HCT116 (cell line): ENCODE measurements around the gene KRT7. TPM values are rescaled to one million over a fixed set of nuclear protein-coding genes. Genes with fewer than 3 reads are reported as not detected.

ENCODE experiments used
- ELF1 ChIP-seq: IDR thresholded peaks from 2 replicates; pipeline ENCODE4 v1.6.1; 2012; ENCODE audit warnings: low read depth, borderline replicate concordance
- EZH2 ChIP-seq: fragments of 200-600 bp; sonication (generic); IDR thresholded peaks from 2 replicates; pipeline ENCODE4 v1.6.1; 2017; ENCODE audit warnings: antibody characterized with exemption, mixed run types
- FOSL1 ChIP-seq: IDR thresholded peaks from 2 replicates; pipeline ENCODE4 v1.6.1; 2012; ENCODE audit warnings: low read depth
- JUND ChIP-seq: IDR thresholded peaks from 2 replicates; pipeline ENCODE4 v1.6.1; 2012
- TCF7L2 ChIP-seq: IDR thresholded peaks from 2 replicates; pipeline ENCODE4 v1.7.0; 2011; ENCODE audit warnings: borderline replicate concordance, inconsistent platforms; ENCODE audit not compliant: insufficient read depth, insufficient read length; ENCODE audit errors: extremely low read depth
- YY1 ChIP-seq: IDR thresholded peaks from 2 replicates; pipeline ENCODE4 v1.6.1; 2011; ENCODE audit warnings: low read length, low read depth, moderate library complexity, mild to moderate bottlenecking; ENCODE audit not compliant: insufficient replicate concordance; ENCODE audit errors: extremely low read depth
- ZNF274 ChIP-seq: fragments of 200-500 bp; sonication (Bioruptor generic); IDR thresholded peaks from 2 replicates; pipeline ENCODE4 v1.6.1; 2014; ENCODE audit warnings: mild to moderate bottlenecking, low read depth, low read length, inconsistent platforms
- total RNA-seq: library from RNA; stranded (reverse); gene quantifications from one replicate; pipeline ENCODE4 v1.2.1, GENCODE V29; 2021; ENCODE audit not compliant: unreplicated experiment
- TF ChIP-seq, protein P1 (sequence below): IDR thresholded peaks from 2 replicates; pipeline ENCODE4 v1.6.1; 2012; ENCODE audit warnings: low read depth
- TF ChIP-seq, protein P2 (sequence below): IDR thresholded peaks from 2 replicates; pipeline ENCODE4 v1.6.1; 2011; ENCODE audit warnings: mild to moderate bottlenecking, low read length, moderate library complexity; ENCODE audit not compliant: insufficient replicate concordance; ENCODE audit errors: extremely low read depth
- TF ChIP-seq, protein P3 (sequence below): IDR thresholded peaks from 2 replicates; pipeline ENCODE4 v1.6.1; 2012

KRT7 gene
- total RNA-seq, 1 experiment from 2014 or later: 72.6 TPM

DNA sequence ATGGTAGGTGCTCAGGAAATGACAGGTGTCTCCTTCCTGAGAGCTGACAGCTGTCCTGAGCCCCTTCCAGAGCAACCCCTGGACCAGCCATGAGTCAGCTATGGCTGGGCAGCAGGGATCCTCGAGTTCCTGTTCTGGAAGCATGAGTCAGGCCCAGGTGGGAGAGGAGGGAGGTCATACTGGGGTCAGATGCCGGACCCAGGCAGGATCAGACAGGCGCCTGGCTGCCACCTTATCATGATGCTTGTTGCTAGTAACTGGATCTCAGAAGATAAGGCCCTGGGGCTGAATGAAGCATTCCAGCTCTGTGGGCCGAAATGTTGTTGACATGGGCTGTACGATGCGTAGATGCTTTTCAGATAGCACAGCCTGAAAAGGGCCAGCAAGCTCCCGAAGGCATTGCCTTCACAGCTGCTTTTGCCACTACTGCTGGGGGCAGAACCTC is 17.4 kb upstream of the KRT7 start (continued):
- TF ChIP-seq, protein P1, sequence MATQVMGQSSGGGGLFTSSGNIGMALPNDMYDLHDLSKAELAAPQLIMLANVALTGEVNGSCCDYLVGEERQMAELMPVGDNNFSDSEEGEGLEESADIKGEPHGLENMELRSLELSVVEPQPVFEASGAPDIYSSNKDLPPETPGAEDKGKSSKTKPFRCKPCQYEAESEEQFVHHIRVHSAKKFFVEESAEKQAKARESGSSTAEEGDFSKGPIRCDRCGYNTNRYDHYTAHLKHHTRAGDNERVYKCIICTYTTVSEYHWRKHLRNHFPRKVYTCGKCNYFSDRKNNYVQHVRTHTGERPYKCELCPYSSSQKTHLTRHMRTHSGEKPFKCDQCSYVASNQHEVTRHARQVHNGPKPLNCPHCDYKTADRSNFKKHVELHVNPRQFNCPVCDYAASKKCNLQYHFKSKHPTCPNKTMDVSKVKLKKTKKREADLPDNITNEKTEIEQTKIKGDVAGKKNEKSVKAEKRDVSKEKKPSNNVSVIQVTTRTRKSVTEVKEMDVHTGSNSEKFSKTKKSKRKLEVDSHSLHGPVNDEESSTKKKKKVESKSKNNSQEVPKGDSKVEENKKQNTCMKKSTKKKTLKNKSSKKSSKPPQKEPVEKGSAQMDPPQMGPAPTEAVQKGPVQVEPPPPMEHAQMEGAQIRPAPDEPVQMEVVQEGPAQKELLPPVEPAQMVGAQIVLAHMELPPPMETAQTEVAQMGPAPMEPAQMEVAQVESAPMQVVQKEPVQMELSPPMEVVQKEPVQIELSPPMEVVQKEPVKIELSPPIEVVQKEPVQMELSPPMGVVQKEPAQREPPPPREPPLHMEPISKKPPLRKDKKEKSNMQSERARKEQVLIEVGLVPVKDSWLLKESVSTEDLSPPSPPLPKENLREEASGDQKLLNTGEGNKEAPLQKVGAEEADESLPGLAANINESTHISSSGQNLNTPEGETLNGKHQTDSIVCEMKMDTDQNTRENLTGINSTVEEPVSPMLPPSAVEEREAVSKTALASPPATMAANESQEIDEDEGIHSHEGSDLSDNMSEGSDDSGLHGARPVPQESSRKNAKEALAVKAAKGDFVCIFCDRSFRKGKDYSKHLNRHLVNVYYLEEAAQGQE: no peak
- TF ChIP-seq, protein P2, sequence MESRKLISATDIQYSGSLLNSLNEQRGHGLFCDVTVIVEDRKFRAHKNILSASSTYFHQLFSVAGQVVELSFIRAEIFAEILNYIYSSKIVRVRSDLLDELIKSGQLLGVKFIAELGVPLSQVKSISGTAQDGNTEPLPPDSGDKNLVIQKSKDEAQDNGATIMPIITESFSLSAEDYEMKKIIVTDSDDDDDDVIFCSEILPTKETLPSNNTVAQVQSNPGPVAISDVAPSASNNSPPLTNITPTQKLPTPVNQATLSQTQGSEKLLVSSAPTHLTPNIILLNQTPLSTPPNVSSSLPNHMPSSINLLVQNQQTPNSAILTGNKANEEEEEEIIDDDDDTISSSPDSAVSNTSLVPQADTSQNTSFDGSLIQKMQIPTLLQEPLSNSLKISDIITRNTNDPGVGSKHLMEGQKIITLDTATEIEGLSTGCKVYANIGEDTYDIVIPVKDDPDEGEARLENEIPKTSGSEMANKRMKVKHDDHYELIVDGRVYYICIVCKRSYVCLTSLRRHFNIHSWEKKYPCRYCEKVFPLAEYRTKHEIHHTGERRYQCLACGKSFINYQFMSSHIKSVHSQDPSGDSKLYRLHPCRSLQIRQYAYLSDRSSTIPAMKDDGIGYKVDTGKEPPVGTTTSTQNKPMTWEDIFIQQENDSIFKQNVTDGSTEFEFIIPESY: no peak
- no peak for TF ChIP-seq ZNF274
- TF ChIP-seq FOSL1: no peak
- no peak for TF ChIP-seq JUND
- no peak for TF ChIP-seq EZH2
- peak; percentile 11 for TF ChIP-seq YY1
- TF ChIP-seq ELF1: no peak
- TF ChIP-seq, protein P3, sequence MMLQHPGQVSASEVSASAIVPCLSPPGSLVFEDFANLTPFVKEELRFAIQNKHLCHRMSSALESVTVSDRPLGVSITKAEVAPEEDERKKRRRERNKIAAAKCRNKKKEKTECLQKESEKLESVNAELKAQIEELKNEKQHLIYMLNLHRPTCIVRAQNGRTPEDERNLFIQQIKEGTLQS: no peak
- TF ChIP-seq TCF7L2: peak; percentile 34
